Measurements from ENCODE around the gene EPHA4.
A peak's percentile ranks its signal among the peaks of the same experiment; 100 is the strongest.

The EPHA4 gene

DNA sequence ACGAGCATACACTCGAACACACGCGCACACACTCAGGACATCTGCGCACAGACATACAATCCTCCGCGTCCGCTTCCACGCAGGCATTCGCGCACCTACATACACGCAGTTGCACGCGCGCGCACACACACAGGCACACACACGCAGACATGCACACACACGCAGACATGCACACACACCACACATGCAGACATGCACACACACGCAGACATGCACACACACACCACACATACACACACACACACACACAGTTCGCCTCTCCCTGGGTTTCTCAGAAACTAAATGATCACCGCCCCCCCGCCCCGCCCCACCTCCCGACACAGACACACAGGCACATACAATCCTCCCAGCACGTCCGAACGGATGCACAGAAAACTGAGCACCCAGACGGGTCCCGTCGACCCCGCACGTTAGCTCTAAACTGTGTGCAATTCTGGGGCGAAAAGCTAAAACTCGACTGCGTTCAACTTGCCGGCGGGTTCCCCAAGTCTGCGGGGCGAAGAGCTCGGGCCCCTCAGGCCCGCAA lies 1.0 kb downstream of the EPHA4 start:
- DNase-seq: peak; percentile 70

GRCh38 chr2:221570321-221570935 lies 1.7 kb downstream of the EPHA4 start:
- DNase-seq: peak; percentile 79

- peak; percentile 86 for DNase-seq
These were observed 2.2 kb downstream of the EPHA4 start for GRCh38 chr2:221569871-221570270.

GRCh38 chr2:221569425-221569845 lies 2.7 kb downstream of the EPHA4 start:
- DNase-seq: peak; percentile 76

DNA sequence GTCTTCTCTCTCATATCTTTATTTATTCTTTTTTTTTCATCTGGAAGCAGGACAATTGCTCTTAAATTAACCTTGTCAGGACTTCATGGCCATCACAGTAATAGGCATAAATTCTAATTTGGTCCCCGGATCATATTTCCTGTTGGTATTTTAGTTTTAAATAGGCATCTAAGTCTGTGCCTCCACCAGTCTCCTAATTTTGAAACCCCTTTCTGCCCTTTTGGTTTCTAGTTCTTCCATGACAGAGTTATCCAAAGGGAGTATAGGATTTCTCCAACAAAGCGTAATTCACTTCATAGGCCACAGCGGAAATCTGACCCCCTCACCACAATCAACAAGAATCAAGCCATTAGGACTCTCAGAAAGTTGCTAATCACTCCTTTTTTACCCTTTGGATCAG lies 3.8 kb downstream of the EPHA4 start:
- peak; percentile 24 for DNase-seq

DNA sequence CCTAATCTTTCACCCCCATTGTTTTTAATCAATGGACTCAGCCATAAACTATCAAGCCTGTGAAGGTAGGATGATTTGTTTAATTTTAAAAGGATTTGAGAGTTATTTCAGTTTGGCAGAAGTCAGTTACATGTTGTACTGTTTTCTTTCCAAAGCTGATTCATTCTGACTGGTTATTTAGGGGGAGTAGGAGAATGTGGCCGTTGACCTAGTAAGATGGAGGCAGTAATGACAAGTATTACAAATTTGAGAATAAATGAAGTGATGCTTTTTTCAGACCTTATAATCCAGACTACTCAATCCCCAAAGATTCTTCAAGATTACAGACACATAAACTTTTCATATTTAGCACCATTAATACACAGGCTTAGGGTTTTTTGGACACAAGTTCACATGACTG lies 4.3 kb downstream of the EPHA4 start:
- no peak for DNase-seq

GRCh38 chr2:221567231-221567760 lies 4.8 kb downstream of the EPHA4 start:
- DNase-seq: peak; percentile 31

GRCh38 chr2:221563270-221563985 lies 8.7 kb downstream of the EPHA4 start:
- peak; percentile 94 for DNase-seq

DNA sequence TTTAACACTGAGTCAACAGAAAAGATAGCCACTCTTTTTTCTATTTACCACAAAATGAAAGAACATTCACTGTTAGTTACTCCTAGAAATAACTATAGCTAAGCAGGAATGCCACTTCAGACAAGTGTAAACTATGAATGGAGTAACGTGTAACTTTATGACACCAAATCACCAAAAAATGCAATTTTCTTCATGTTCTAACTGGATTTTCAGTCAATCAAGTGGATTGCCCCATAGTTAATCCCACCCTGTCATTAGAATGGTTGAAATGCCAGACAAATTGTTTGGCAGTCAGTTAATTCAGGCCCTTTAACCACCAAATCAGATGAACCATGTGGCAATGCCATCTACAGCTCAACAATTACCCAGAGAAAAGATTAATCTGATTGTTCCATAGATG lies 9.9 kb downstream of the EPHA4 start:
- DNase-seq: no peak

DNA sequence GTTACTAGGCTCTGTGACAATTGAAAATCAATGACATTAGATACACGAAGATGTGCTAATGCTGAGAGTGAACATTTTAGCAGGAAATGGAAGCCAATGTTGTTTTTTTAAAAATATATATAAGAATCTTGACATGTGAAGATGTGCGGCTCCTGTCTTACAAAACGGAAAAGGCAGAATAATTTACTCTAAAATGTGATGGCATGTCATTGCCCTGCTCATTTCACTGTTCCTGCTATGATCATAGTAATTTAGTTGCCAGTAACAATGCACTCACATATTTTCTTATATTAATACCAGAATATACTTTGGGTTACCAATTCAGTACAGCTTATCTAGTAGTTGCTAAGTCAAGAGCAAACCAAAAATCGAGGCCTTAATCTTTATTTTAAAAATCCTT lies 10.3 kb downstream of the EPHA4 start:
- no peak for DNase-seq

DNA sequence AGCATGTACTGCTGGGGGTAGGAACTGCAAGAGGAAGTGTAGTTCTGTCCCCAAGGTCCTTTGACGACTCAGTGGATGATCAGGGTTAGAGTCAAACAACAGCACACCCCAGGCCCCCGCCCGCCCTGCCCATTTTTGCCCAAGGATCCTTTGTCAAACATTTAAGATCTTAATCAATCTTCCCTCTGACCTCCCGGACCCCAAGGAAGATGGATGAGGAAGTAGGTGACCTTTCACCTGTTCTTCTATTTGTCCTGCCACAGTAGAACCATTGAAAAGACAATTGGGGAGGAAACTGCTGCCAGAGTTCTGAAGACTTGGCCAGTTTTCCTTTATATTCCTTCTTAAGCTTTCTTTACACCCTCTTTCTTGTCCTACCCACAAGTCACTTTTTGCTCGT lies 12.1 kb downstream of the EPHA4 start:
- no peak for DNase-seq

DNA sequence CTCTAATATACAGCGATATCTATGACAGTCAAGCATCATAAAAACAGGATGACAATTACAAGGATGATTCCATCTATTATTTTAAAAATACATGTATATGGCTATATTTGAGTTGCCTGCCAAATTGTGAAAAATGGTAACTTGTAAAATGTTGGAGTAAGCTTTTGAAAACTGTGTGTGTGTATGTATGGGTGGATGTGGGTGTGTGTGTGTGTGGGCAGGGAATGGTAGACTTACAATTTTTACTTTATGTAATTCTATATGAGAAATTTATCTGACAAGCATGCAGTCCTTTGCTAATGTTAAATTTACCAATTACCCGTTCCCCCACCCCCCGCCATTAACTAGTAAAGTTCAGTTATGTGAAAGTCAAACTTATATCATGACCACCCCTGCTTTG lies 14.0 kb downstream of the EPHA4 start:
- no peak for DNase-seq

DNA sequence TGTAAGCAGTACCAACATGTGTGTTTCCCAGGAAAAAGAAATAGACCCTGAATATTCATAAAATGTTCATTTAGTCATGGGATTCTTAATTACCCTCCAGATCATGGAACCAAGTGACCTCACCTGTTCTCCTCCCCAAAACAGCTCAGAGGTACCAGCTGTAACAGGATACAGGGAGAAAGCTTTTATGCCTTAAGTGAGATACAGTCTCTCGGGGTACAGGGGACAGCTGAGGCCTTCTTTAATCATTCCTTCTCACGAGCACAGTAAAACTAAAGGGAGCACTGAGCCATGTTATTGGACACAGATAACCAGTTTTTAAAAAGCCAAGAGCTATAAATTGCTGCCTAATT lies 16.6 kb downstream of the EPHA4 start:
- peak; percentile 81 for DNase-seq

GRCh38 chr2:221554769-221555493 lies 17.2 kb downstream of the EPHA4 start:
- DNase-seq: peak; percentile 81

DNA sequence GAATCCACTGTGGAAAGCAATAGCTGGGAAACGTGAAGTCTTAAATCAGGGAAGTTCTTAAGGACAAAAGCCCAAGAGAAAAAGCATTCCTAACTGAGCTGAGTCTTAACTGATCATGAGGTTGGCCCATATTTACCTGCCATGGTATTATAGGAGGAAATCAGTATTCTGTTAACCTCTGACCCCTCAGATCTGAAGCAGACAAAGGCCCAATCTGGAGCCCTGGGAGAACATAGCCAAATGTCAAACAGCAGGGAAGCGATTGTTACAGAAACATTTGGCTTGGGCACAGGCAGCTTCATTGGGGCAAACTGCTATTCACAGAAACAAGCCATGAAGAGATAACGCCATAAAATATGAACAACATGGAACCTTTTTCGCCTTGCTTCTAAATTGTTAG lies 18.8 kb downstream of the EPHA4 start:
- peak; percentile 96 for DNase-seq

DNA sequence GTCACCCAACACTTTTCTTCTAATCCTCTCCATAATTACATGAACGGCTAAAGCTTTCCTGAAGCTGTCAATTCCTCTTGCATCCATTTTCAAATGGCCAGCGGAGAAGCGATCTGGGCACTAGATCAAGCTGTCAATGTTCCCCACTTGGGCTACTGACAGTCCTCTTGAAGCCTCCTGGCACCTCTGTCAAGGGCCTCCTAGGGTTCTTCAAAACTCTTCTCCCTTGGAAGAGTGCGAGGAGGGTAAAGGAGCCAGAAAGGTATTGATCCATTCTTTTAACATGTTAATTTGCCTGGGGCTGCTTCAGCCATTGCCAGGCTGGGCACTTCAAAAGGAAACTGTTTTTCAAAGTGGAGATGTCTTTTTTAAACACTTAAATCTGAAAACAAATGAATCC lies 19.8 kb downstream of the EPHA4 start:
- peak; percentile 36 for DNase-seq

DNA sequence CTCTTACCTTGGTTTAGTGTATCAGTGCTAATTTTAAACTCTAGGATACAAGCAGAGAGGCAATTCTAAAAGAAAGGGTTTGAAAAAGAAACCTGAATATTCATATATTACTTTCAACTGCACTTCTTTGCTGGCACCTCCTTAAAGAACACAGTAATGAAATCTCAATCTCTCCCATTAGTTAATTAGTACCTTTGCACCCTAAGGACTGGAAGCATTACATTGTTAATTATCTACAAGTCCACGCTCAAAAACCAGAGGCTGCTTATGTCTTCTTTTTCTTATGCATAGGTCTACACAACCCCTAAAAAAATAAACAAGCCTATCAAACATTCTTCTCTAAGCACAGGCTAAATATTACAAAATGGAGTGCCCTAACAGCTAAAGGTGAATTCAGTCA lies 20.2 kb downstream of the EPHA4 start:
- peak; percentile 33 for DNase-seq

- no peak for DNase-seq
These were observed 23.0 kb downstream of the EPHA4 start for GRCh38 chr2:221549143-221549542.

- DNase-seq: peak; percentile 31
These were observed 25.4 kb downstream of the EPHA4 start for GRCh38 chr2:221546505-221547225.

DNA sequence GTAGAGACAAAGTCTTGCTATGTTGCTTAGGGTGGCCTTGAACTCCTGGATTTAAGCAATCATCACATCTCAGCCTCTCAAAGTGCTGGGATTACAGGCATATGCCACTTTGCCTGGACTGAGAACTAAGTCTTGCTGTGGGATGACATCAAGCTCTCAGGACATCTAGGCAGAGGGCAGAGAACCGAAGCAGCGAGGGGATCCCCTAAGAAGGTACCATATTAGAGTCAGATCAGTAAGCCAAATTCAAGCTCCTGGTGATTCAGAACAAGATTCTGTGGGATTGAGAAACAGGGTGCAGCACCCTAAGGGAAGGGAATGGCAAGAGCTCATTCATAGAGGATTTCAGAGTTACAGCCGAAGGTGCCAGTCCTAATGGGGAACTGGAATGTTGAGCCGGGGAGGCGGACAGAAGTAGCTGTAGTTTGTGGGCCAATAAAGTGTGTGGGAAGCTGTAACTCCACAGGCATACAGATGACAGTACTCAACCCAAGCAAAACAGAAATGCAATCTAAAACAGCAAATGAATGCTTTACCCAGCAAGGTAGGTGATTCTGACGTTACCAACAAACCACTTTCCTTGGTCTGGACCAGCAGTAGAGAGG lies 30.9 kb downstream of the EPHA4 start:
- DNase-seq: no peak

GRCh38 chr2:221539246-221539645 lies 32.9 kb downstream of the EPHA4 start:
- DNase-seq: no peak

DNA sequence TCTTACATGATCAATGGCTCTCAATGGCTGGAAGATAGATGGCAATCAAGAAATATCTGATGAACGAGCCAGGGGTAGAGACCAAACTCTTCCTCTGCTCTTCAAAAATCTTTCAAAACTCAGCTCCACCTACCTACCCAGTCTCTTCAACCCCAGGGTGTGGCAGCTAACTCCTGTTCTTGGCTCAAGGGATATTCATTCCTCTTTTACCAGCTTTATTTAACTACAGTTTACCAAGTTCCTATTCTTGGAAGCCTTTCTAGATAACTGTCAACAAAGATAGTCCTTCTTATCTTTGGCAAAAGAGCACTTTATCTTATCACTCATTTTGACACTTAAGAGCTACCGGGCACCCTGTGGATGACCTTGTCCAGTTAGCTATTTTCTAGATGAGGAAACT lies 36.3 kb downstream of the EPHA4 start:
- no peak for DNase-seq

- DNase-seq: peak; percentile 77
These were observed 38.8 kb downstream of the EPHA4 start for GRCh38 chr2:221533299-221533698.

Measured in NCI-H69 (cell line).